HepG2 (cell line): Measurements from ENCODE around the gene SEMA6B. TPM values are rescaled to one million over a fixed set of nuclear protein-coding genes. Genes with fewer than 3 reads are reported as not detected.
A peak's percentile ranks its signal among the peaks of the same experiment; 100 is the strongest.

ENCODE experiments used
- ATAC-seq: fragments of 200-7000 bp; cut with Tn5 transposase; 3 replicates; pipeline ENCODE4 v1.9.1; 2020; ENCODE audit warnings: mild to moderate bottlenecking, moderate library complexity
- BruUV-seq: library from RNA; stranded (reverse); fragments of 400-500 nt; replicated peaks from 2 replicates; lab custom pipeline; 2021; lab: Mats Ljungman, UMichigan
- CTCF ChIA-PET: fragments of 300-600 bp; formaldehyde crosslinking; extraction: SDS; loops from one replicate; lab custom pipeline; 2021; ENCODE audit warnings: low total read pairs, inconsistent platforms, low intra/inter-chr PET ratio; lab: Yijun Ruan, JAX
- POLR2A ChIA-PET: fragments of 350-600 bp; sonication (Branson Sonifier 250); formaldehyde crosslinking; loops from one replicate; lab custom pipeline; 2020; ENCODE audit warnings: antibody characterized with exemption, inconsistent platforms; lab: Yijun Ruan, JAX
- DNase-seq: peaks from one replicate; pipeline ENCODE4 v3.0.0-alpha.2; 2015; ENCODE audit warnings: low spot score
- FAIRE-seq: peaks from 3 replicates; lab custom pipeline; 2011; peaks lifted over from hg19 to GRCh38; lab: Jason Lieb, UNC
- H2AFZ ChIP-seq: one replicate; pipeline ENCODE4 v1.6.1; 2011; ENCODE audit warnings: low read length, inconsistent platforms
- H3K27ac ChIP-seq: fragments of 300-600 bp; 3 replicates; pipeline ENCODE4 v1.8.0; 2011; ENCODE audit warnings: mixed run types, mild to moderate bottlenecking, mixed read lengths, low read length, inconsistent platforms; ENCODE audit not compliant: insufficient read depth; ENCODE audit errors: extremely low read length
- H3K27me3 ChIP-seq, 2 experiments: fragments of 200-600 bp in 1 of 2; 2 replicates in 1 of 2; 3 replicates in 1 of 2; pipeline versions ENCODE4 v1.6.0 to v1.8.0; 2011; ENCODE audit warnings: low read length in 2 of 2, mild to moderate bottlenecking in 2 of 2, moderate library complexity in 2 of 2, inconsistent platforms in 1 of 2; ENCODE audit not compliant: insufficient read depth in 2 of 2, control insufficient read depth in 1 of 2
- H3K36me3 ChIP-seq, 2 experiments: fragments of 200-600 bp in 1 of 2; replicated peaks in 1 of 2; 2 replicates in 1 of 2; 3 replicates in 1 of 2; pipeline versions ENCODE4 v1.5.1 to v1.8.0; 2011; ENCODE audit warnings: low read length in 2 of 2, inconsistent platforms in 1 of 2; ENCODE audit not compliant: insufficient read depth in 2 of 2, control insufficient read depth in 1 of 2
- H3K4me1 ChIP-seq: 2 replicates; pipeline ENCODE4 v1.5.1; 2012; ENCODE audit warnings: low read length, inconsistent platforms; ENCODE audit not compliant: insufficient read depth
- H3K4me2 ChIP-seq: 2 replicates; pipeline ENCODE4 v1.6.0; 2011; ENCODE audit warnings: low read depth, low read length, inconsistent platforms
- H3K4me3 ChIP-seq, 3 experiments: fragments of 200-600 bp in 1 of 3; sonication (generic), shearing (Covaris generic) in 1 of 3; replicated peaks in 1 of 3; 2 replicates each; pipeline ENCODE4 v1.5.1; 2011 to 2016; ENCODE audit warnings: low read length in 3 of 3, inconsistent platforms in 2 of 3, low read depth in 2 of 3, mild to moderate bottlenecking in 2 of 3, control low read depth in 1 of 3, mixed read lengths in 1 of 3; ENCODE audit not compliant: insufficient read depth in 1 of 3
- H3K79me2 ChIP-seq: one replicate; pipeline ENCODE4 v1.6.1; 2011; ENCODE audit warnings: low read length, inconsistent platforms; ENCODE audit not compliant: insufficient read depth
- H3K9ac ChIP-seq: 2 replicates; pipeline ENCODE4 v1.6.0; 2011; ENCODE audit warnings: mild to moderate bottlenecking, low read depth, low read length, inconsistent platforms; ENCODE audit not compliant: insufficient read depth
- H3K9me3 ChIP-seq: 2 replicates; pipeline ENCODE4 v1.5.1; 2012; ENCODE audit warnings: mild to moderate bottlenecking, low read length
- H4K20me1 ChIP-seq: 2 replicates; pipeline ENCODE4 v1.6.0; 2011; ENCODE audit warnings: inconsistent platforms, mild to moderate bottlenecking, low read length, moderate library complexity; ENCODE audit not compliant: insufficient read depth
- BRCA1 ChIP-seq: sonication (generic); formaldehyde crosslinking; IDR thresholded peaks from 2 replicates; pipeline ENCODE4 v1.4.0; 2020; ENCODE audit warnings: missing genetic modification reagents
- NCOA5 ChIP-seq: sonication (generic); formaldehyde crosslinking; IDR thresholded peaks from 2 replicates; pipeline ENCODE4 v1.4.0; 2020; ENCODE audit warnings: missing genetic modification reagents
- NFKB2 ChIP-seq: sonication (generic); formaldehyde crosslinking; IDR thresholded peaks from 2 replicates; pipeline ENCODE4 v1.4.0; 2020; ENCODE audit warnings: missing genetic modification reagents, borderline replicate concordance
- NR2C2 ChIP-seq: sonication (generic); formaldehyde crosslinking; IDR thresholded peaks from 2 replicates; pipeline ENCODE4 v1.4.0; 2020; ENCODE audit warnings: missing genetic modification reagents, mild to moderate bottlenecking, moderate library complexity, borderline replicate concordance
- PATZ1 ChIP-seq: sonication (generic); formaldehyde crosslinking; IDR thresholded peaks from 2 replicates; pipeline ENCODE4 v1.4.0; 2020; ENCODE audit warnings: missing genetic modification reagents
- SP2 ChIP-seq: sonication (generic); formaldehyde crosslinking; IDR thresholded peaks from 2 replicates; pipeline ENCODE4 v1.5.1; 2020; ENCODE audit warnings: mild to moderate bottlenecking, missing genetic modification reagents
- TFE3 ChIP-seq: IDR thresholded peaks from 2 replicates; pipeline ENCODE4 v1.6.1; 2016
- TRIM22 ChIP-seq: fragments of 450-650 bp; IDR thresholded peaks from 2 replicates; pipeline ENCODE4 v1.6.1; 2017
- XRCC5 ChIP-seq: fragments of 200-400 bp; formaldehyde crosslinking; optimal IDR thresholded peaks from 2 replicates; pipeline ENCODE3; 2017; ENCODE audit warnings: mild to moderate bottlenecking, low read length
- ZFP36 ChIP-seq: fragments of 150-350 bp; IDR thresholded peaks from 2 replicates; pipeline ENCODE4 v1.6.1; 2018; ENCODE audit warnings: borderline replicate concordance, low read length, low read depth; ENCODE audit not compliant: partially characterized antibody
- ZKSCAN5 ChIP-seq: sonication (generic); formaldehyde crosslinking; IDR thresholded peaks from 2 replicates; pipeline ENCODE4 v1.5.1; 2020; ENCODE audit warnings: mild to moderate bottlenecking, missing genetic modification reagents
- ZMYM3 ChIP-seq: sonication (generic); formaldehyde crosslinking; IDR thresholded peaks from 2 replicates; pipeline ENCODE4 v1.5.1; 2020; ENCODE audit warnings: mild to moderate bottlenecking, missing genetic modification reagents
- ZNF17 ChIP-seq: sonication (generic); formaldehyde crosslinking; IDR thresholded peaks from 2 replicates; pipeline ENCODE4 v1.5.0; 2020; ENCODE audit warnings: mild to moderate bottlenecking, missing genetic modification reagents
- ZNF574 ChIP-seq: sonication (generic); formaldehyde crosslinking; IDR thresholded peaks from 2 replicates; pipeline ENCODE4 v1.4.0; 2020; ENCODE audit warnings: missing genetic modification reagents
- ZNF740 ChIP-seq: sonication (generic); formaldehyde crosslinking; IDR thresholded peaks from 2 replicates; pipeline ENCODE4 v1.4.0; 2020; ENCODE audit warnings: missing genetic modification reagents
- WGBS: methylation state at CpG from one replicate; pipeline ENCODE4 v1.1.6; 2017; ENCODE audit warnings: low lambda C conversion rate; 5-methylcytosine and 5-hydroxymethylcytosine counted together
- in situ Hi-C: cut with HindIII; loops from 2 replicates; pipeline ENCODE4 v1.10.0; 2017; ENCODE audit warnings: low pct_unique_long_range_greater_than_20kb; ENCODE audit not compliant: extremely low pct_ligation_motif_present
- intact Hi-C: fragments of 100-400 bp; cut with micrococcal nuclease; formaldehyde crosslinking; loops from one replicate; pipeline ENCODE4 v1.10.0; 2022; ENCODE audit not compliant: unreplicated experiment
- polyA plus RNA-seq, 8 experiments: library from polyadenylated mRNA; depleted of rRNA in 3 of 8; stranded (reverse) in 7 of 8; unstranded in 1 of 8; fragments of >200 nt; fragmentation: Illumina TruSeq in 4 of 8; extraction: Trizol in 4 of 8; gene quantifications; 2 replicates each; pipeline versions ENCODE4 v1.2.1 to v1.2.3, GENCODE V29; 2011 to 2016; ENCODE audit warnings: low read depth in 4 of 8, missing spikeins in 1 of 8, mixed read lengths in 1 of 8; ENCODE audit not compliant: insufficient read depth in 1 of 8
- total RNA-seq, 5 experiments: library from RNA; depleted of rRNA; stranded (reverse); fragments of >200 nt; fragmentation: Illumina TruSeq; extraction: Trizol; gene quantifications; 2 replicates each; pipeline ENCODE4 v1.2.3, GENCODE V29; 2016; ENCODE audit warnings: low read depth in 1 of 5

Gene SEMA6B
- total and polyA plus RNA-seq, 2 of the 13 experiments (the other 11 are each of a cell fraction or from before 2014, with no cell fraction given), result 45.5 to 67.1 TPM

DNA sequence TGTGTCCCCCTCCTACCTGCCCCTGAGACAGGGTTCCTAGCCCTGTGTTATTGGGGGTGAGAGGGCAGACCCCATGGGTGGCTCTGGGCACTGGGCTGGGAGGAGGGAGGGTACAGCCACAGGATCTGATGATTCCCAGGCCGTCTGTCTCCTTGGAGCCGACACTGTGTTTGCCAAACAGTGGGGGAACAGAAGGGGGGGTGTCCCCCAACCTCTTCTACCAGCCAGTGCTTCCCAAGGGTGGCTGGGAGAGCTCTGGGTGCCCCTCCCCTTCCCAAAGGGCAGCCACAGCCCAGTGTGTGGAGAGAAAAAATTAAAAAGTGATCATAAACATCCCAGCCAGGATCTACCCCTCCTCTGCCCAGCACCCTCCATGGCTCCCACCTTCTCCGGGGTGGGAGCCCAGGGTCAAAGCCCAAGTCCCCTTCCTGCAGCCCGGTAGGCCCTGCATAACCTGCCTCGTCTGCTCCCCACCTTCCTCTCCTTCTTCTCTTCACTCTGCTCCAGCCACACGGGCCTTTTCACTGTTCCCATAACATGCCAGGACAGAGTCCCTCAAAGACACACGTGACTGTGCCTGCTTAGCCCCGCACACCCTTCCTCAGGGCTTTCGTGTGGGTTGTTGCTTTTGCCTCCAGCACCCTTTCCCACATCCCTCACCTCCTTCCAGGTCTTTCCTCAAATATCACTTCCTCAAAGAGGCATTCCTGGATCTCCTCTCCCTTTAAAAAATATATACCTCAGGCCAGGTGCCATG lies 39.8 kb downstream of the SEMA6B start:
- no peaks in the 10 kb centered on the region for H3K36me3 ChIP-seq
- peak overlapping the region; percentile 60 for H3K9ac ChIP-seq
- TF ChIP-seq NCOA5 (CRISPR knock-in tag), result no peak
- TF ChIP-seq NR2C2, result no peak
- 0 out of 2 replicates have a peak, but pooled peaks have one; percentile 15 for TF ChIP-seq ZMYM3 (CRISPR knock-in tag)
- peak; percentile 36 for TF ChIP-seq ZFP36
- TF ChIP-seq TFE3 (CRISPR knock-in tag), result peak; percentile 27; the same call in 1 of the 2 replicates
- TF ChIP-seq NFKB2 (CRISPR knock-in tag), result 0 out of 2 replicates have a peak, but pooled peaks have one; percentile 51
- no peak for TF ChIP-seq ZNF17 (CRISPR knock-in tag)
- peak; percentile 61 for TF ChIP-seq PATZ1 (CRISPR knock-in tag)
- peak; percentile 65; the same call in 1 of the 2 replicates for TF ChIP-seq ZKSCAN5 (CRISPR knock-in tag)
- TF ChIP-seq BRCA1 (CRISPR knock-in tag), result no peak
- TF ChIP-seq XRCC5, result peak; percentile 23
- TF ChIP-seq ZNF574, result 0 out of 2 replicates have a peak, but pooled peaks have one; percentile 10
- no peak for TF ChIP-seq SP2 (CRISPR knock-in tag)
- TF ChIP-seq ZNF740, result 0 out of 2 replicates have a peak, but pooled peaks have one; percentile 17
- TF ChIP-seq TRIM22, result no peak
- H3K4me3 ChIP-seq, result peak overlapping the region in 1 of 3 experiments; percentile 17; a peak in 1 of 6 replicates
- H3K9me3 ChIP-seq, result no peaks in the 10 kb centered on the region
- H3K79me2 ChIP-seq, result no peaks in the 10 kb centered on the region
- no peak for ATAC-seq
- no peak for FAIRE-seq
- no TSS peak for BruUV-seq
- H2AFZ ChIP-seq, result peak overlapping the region; percentile 25
- no peaks in the 10 kb centered on the region for H3K27me3 ChIP-seq
- DNase-seq, result no peak
- ChIA-PET POLR2A (no interaction called here), CTCF (no interaction called here)
- WGBS, result 19% methylated on average over 7 of the region's 9 CpGs
- peaks cover 68% of the 10 kb centered on the region for H3K4me1 ChIP-seq
- H3K4me2 ChIP-seq, result peak overlapping the region; percentile 60
- in situ Hi-C loops, result no loop called here
- peak overlapping the region; percentile 47 for H3K27ac ChIP-seq
- no peaks in the 10 kb centered on the region for H4K20me1 ChIP-seq
- intact Hi-C loops, result no loop called here
